CD4-positive, CD25-positive, alpha-beta regulatory T cell (primary cell): ENCODE data around the gene CD8B2. TPM values are rescaled to one million over a fixed set of nuclear protein-coding genes. Genes with fewer than 3 reads are reported as not detected.
"Not testable (repeated sequence)": the region's sequence is repeated elsewhere in the genome, so short reads cannot be mapped to it uniquely, and the experiment has no call there.

ENCODE experiments used
- ATAC-seq, 2 donors: fragments of 150-1000 bp; cut with Tn5 transposase; one replicate each; pipeline ENCODE4 v1.10.0; 2021; ENCODE audit warnings: low read depth in 2 of 2, moderate number of reproducible peaks in 2 of 2, moderate library complexity in 1 of 2
- DNase-seq, 3 donors: peaks; one replicate each; pipeline versions ENCODE4 v3.0.0 to v3.0.0-alpha.2; 2012 to 2022; ENCODE audit warnings: mixed read lengths in 1 of 3
- H3K27ac ChIP-seq: one replicate; pipeline ENCODE4 v1.7.0; 2013; ENCODE audit warnings: mild to moderate bottlenecking, low read length; ENCODE audit not compliant: insufficient read depth, poor library complexity, severe bottlenecking
- H3K27me3 ChIP-seq: one replicate; pipeline ENCODE4 v1.7.0; 2013; ENCODE audit warnings: low read length; ENCODE audit not compliant: control insufficient read depth, insufficient read depth
- H3K36me3 ChIP-seq: one replicate; pipeline ENCODE4 v1.7.0; 2013; ENCODE audit warnings: mild to moderate bottlenecking, low read length, moderate library complexity; ENCODE audit not compliant: control insufficient read depth, insufficient read depth
- H3K4me1 ChIP-seq: 2 replicates; pipeline ENCODE4 v1.7.0; 2013; ENCODE audit warnings: mild to moderate bottlenecking, low read length; ENCODE audit not compliant: insufficient read depth, control insufficient read depth, poor library complexity, severe bottlenecking
- H3K4me3 ChIP-seq: one replicate; pipeline ENCODE4 v1.7.0; 2013; ENCODE audit warnings: low read depth, mild to moderate bottlenecking, low read length, moderate library complexity
- H3K9me3 ChIP-seq, 2 experiments: 1 replicate in 1 of 2; 2 replicates in 1 of 2; pipeline ENCODE4 v1.7.0; 2013; ENCODE audit warnings: low read length in 2 of 2, mild to moderate bottlenecking in 1 of 2, moderate library complexity in 1 of 2; ENCODE audit not compliant: control insufficient read depth in 2 of 2
- H3K27ac Mint-ChIP-seq, 3 donors: one replicate each; pipeline ENCODE4 v1.8.0; 2020 to 2022; ENCODE audit warnings: mild to moderate bottlenecking in 3 of 3, mixed read lengths in 3 of 3, moderate library complexity in 2 of 3
- H3K27me3 Mint-ChIP-seq: one replicate; pipeline ENCODE4 v1.8.0; 2022; ENCODE audit warnings: mild to moderate bottlenecking, mixed read lengths
- H3K36me3 Mint-ChIP-seq: one replicate; pipeline ENCODE4 v1.8.0; 2020; ENCODE audit warnings: mixed read lengths
- H3K4me1 Mint-ChIP-seq, 4 donors: one replicate each; pipeline ENCODE4 v1.8.0; 2020 to 2022; ENCODE audit warnings: mixed read lengths in 4 of 4, mild to moderate bottlenecking in 1 of 4
- H3K4me3 Mint-ChIP-seq, 4 donors: one replicate each; pipeline ENCODE4 v1.8.0; 2020 to 2022; ENCODE audit warnings: mild to moderate bottlenecking in 4 of 4, mixed read lengths in 4 of 4, moderate library complexity in 3 of 4
- H3K9me3 Mint-ChIP-seq, 7 donors: one replicate each; pipeline ENCODE4 v1.8.0; 2020 to 2022; ENCODE audit warnings: mixed read lengths in 7 of 7, mild to moderate bottlenecking in 3 of 7, moderate library complexity in 2 of 7
- polyA plus RNA-seq, 4 donors: library from polyadenylated mRNA; unstranded; fragments of 300-500 nt; fragmentation: Illumina TruSeq; gene quantifications; one replicate each; pipeline ENCODE4 v1.2.3, GENCODE V29; 2021
- total RNA-seq: library from RNA; stranded (reverse); gene quantifications from one replicate; pipeline ENCODE4 v1.2.3, GENCODE V29; 2022

Gene CD8B2
- total and polyA plus RNA-seq, 5 donors from 2014 or later = 0.06 to 0.19 (median 0.13) TPM; not detected in 2

DNA sequence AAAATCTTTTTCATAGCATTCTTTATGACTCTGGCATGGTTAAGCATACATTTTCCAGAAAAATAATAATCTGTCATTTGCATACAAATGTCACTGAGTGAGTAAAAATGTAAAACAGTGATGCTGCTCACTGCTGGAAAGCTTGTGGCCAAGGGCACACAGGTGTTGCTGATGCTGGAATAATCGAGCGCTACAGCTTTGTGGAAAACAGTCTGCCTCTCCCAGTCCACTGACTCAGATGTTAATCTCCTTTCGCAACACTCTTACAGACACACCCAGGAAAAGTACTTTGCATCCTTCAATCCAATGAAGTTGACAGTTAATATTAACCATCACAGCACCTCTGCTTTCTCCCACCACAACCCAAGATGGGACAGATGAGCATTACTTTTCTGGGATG lies 27.7 kb downstream of the CD8B2 start:
- H3K27ac ChIP-seq, H3K9me3 ChIP-seq, H3K4me3 Mint-ChIP-seq, H3K27me3 Mint-ChIP-seq, H3K27ac Mint-ChIP-seq, H3K4me3 ChIP-seq, H3K36me3 ChIP-seq, H3K9me3 Mint-ChIP-seq, ATAC-seq, H3K4me1 ChIP-seq, DNase-seq, H3K36me3 Mint-ChIP-seq, H3K27me3 ChIP-seq: not testable (repeated sequence)
- H3K4me1 Mint-ChIP-seq = peaks cover 0 to 11% (median 0%) of the 10 kb centered on the region in 4 donors

DNA sequence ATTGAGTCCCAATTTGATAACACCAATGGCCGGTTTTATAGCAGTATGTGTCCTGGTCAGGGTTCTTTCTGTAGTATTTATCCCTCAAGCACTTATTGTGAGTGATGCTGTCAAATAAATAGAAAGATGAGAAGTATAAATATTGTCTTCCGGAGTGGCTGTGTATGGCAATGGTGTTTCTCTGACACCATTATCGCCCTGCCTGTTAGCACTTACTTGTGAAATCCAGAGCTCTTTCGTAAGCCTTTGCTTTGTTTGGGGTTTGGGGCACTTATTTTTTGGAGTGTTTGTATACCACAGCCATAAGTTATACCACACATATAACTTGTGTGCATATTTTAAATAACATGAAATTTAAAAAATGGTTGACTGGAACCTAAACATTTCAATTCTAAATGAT lies 29.3 kb downstream of the CD8B2 start:
- no peaks in the 10 kb centered on the region for H3K36me3 ChIP-seq
- no peak for DNase-seq

GRCh38 chr2:106516864-106517263 lies 29.7 kb downstream of the CD8B2 start:
- peaks cover 0 to 8% (median 0%) of the 10 kb centered on the region in 4 donors for H3K4me1 Mint-ChIP-seq

More for the DNA sequence above, 29.3 kb downstream of the CD8B2 start:
- H3K4me3 Mint-ChIP-seq = no peak overlapping the region
- peaks cover 0 to 6% (median 0%) of the 10 kb centered on the region in 7 donors for H3K9me3 Mint-ChIP-seq
- Histone ChIP-seq H3K4me1 (no peaks in the 10 kb centered on the region), H3K27me3 (no peaks in the 10 kb centered on the region), H3K27ac (no peak overlapping the region), H3K4me3 (no peak overlapping the region), H3K9me3 (no peaks in the 10 kb centered on the region)
- no peaks in the 10 kb centered on the region for H3K36me3 Mint-ChIP-seq
- no peak for ATAC-seq
- H3K27ac Mint-ChIP-seq = no peak overlapping the region
- no peaks in the 10 kb centered on the region for H3K27me3 Mint-ChIP-seq
- H3K4me1 Mint-ChIP-seq = peaks cover 0 to 11% (median 0%) of the 10 kb centered on the region in 4 donors

DNA sequence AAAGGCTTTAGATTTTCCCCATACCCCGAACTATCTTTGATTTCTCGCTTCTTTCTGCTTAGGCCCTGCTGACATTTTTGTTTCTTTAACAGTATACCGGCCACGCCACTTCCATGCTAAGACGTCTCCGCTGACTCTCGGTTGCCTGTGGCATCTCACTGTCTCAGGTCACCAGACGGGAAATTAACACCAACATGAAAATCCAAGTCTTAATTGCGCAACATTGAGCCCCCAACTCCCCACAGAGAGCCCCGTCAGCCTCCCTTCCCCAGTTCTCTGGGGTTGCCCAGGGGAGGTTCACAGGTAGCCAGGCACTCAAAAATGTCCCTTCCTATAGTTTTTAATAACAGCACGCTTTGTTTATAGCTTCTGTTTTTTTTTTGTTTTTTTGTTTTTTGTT lies 30.2 kb downstream of the CD8B2 start:
- DNase-seq (no peak), ATAC-seq (no peak)
- Histone ChIP-seq H3K4me3 (no peak overlapping the region), H3K27ac (no peak overlapping the region), H3K9me3 (no peaks in the 10 kb centered on the region), H3K27me3 (no peaks in the 10 kb centered on the region), H3K36me3 (no peaks in the 10 kb centered on the region), H3K4me1 (no peaks in the 10 kb centered on the region)
- H3K36me3 Mint-ChIP-seq = no peaks in the 10 kb centered on the region
- H3K4me1 Mint-ChIP-seq = peaks cover 0 to 4% (median 0%) of the 10 kb centered on the region in 4 donors
- H3K27ac Mint-ChIP-seq = no peak overlapping the region
- peaks cover 0 to 6% (median 0%) of the 10 kb centered on the region in 7 donors for H3K9me3 Mint-ChIP-seq
- H3K27me3 Mint-ChIP-seq = no peaks in the 10 kb centered on the region
- no peak overlapping the region for H3K4me3 Mint-ChIP-seq

More at GRCh38 chr2:106516864-106517263, 29.7 kb downstream of the CD8B2 start:
- H3K27ac Mint-ChIP-seq = no peak overlapping the region
- Histone ChIP-seq H3K4me3 (no peak overlapping the region), H3K36me3 (no peaks in the 10 kb centered on the region), H3K9me3 (no peaks in the 10 kb centered on the region), H3K4me1 (no peaks in the 10 kb centered on the region), H3K27me3 (no peaks in the 10 kb centered on the region), H3K27ac (no peak overlapping the region)
- ATAC-seq (no peak), DNase-seq (no peak)
- H3K4me3 Mint-ChIP-seq = no peak overlapping the region
- H3K36me3 Mint-ChIP-seq = no peaks in the 10 kb centered on the region
- H3K27me3 Mint-ChIP-seq = no peaks in the 10 kb centered on the region
- peaks cover 0 to 6% (median 0%) of the 10 kb centered on the region in 7 donors for H3K9me3 Mint-ChIP-seq

DNA sequence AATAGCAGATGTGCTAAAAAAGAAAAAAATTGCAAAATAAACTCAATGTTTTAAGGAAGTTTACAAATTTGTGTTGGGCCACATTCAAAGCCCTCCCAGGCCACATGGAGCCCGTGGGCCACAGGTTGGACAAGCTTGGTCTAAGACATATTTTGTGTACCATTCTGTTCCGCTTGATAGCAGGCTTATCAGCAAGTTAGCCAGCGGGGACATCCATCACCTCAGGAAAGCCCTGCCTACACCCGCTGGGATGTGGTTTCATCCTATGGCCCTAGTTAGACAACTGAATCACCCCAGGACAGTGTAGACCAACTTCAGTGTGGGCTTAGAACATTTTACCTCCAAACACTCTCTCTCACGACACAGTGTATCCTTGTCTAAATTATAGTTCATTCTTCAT lies 32.6 kb downstream of the CD8B2 start:
- H3K27ac ChIP-seq = no peak overlapping the region
- H3K36me3 Mint-ChIP-seq = no peaks in the 10 kb centered on the region
- no peak overlapping the region for H3K4me3 Mint-ChIP-seq
- no peak overlapping the region for H3K27ac Mint-ChIP-seq
- no peak overlapping the region for H3K4me3 ChIP-seq
- no peaks in the 10 kb centered on the region for H3K36me3 ChIP-seq
- H3K9me3 Mint-ChIP-seq = peaks cover 0 to 14% (median 6%) of the 10 kb centered on the region in 7 donors
- no peaks in the 10 kb centered on the region for H3K27me3 ChIP-seq
- DNase-seq (no peak), ATAC-seq (no peak)
- no peaks in the 10 kb centered on the region for H3K27me3 Mint-ChIP-seq
- peaks cover 5 to 8% of the 10 kb centered on the region in 2 experiments for H3K9me3 ChIP-seq
- no peaks in the 10 kb centered on the region for H3K4me1 ChIP-seq
- no peaks in the 10 kb centered on the region for H3K4me1 Mint-ChIP-seq

GRCh38 chr2:106521016-106521415 lies 33.9 kb downstream of the CD8B2 start:
- no peaks in the 10 kb centered on the region for H3K36me3 ChIP-seq
- H3K27ac ChIP-seq = no peak overlapping the region
- H3K4me3 ChIP-seq = no peak overlapping the region
- no peaks in the 10 kb centered on the region for H3K4me1 ChIP-seq
- H3K27me3 Mint-ChIP-seq = no peaks in the 10 kb centered on the region
- no peak for ATAC-seq
- no peaks in the 10 kb centered on the region for H3K36me3 Mint-ChIP-seq
- peaks cover 0 to 17% (median 6%) of the 10 kb centered on the region in 7 donors for H3K9me3 Mint-ChIP-seq
- peaks cover 5 to 8% of the 10 kb centered on the region in 2 experiments for H3K9me3 ChIP-seq
- H3K27me3 ChIP-seq = no peaks in the 10 kb centered on the region
- H3K4me1 Mint-ChIP-seq = no peaks in the 10 kb centered on the region
- no peak overlapping the region for H3K4me3 Mint-ChIP-seq
- H3K27ac Mint-ChIP-seq = no peak overlapping the region
- no peak for DNase-seq

DNA sequence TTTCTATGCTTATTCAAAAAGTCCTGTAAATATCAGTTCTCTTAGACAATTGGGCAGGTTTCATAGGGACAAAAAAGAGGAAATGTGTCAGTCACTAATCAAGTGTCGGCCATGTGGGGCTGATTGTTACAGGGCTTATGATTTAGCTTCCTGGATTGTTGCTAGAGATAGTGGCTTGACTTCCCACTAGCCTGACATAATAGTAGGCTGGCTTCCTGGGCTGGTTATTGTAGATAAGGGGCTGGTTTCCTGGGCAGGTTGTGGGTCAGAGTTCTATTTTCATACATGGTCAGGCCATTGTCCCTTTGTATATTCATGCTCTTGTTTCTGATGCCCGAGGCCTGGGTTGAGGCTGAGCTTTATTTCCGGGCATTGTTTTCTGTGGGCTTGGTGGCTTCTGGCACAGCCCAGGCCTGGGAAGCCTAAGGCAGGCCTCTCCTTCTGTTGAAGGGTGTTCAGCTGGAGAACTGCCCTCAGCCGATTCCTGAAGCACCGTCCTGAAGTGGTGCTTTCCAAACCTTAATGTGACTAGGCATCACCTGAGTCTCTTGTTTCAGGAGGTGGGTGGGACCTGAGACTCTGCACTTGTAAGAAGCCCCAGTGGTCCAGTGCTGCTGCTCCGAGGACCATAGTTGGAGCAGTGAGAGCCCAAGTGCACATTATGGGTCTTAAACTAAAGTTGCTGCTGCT lies 37.0 kb downstream of the CD8B2 start:
- H3K4me1 Mint-ChIP-seq = no peaks in the 10 kb centered on the region
- H3K27ac Mint-ChIP-seq = no peak overlapping the region

DNA sequence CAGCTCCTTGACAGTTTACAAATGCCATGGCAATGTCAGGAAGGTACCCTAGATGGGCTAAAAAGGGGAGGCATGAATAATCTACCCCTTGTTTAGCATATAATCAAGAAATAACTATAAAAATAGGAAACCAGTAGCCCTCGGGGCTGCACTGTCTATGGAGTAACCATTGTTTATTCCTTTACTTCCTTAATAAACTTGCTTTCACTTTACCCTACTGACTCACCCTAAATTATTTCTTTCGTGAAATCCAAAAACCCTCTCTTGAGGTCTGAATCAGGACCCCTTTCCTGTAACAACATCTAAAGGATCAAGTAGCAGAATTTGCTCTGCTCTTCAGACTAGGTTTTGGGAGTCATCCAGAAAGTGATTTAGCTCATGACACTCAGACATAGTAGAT lies 43.7 kb downstream of the CD8B2 start:
- Mint-ChIP-seq H3K27ac (no peak overlapping the region), H3K4me1 (no peaks in the 10 kb centered on the region), H3K36me3 (no peaks in the 10 kb centered on the region), H3K27me3 (peaks cover 16% of the 10 kb centered on the region), H3K4me3 (no peak overlapping the region), H3K9me3 (peaks cover 0 to 5% (median 0%) of the 10 kb centered on the region in 7 donors)
- Histone ChIP-seq H3K27ac (no peak overlapping the region), H3K4me3 (no peak overlapping the region), H3K4me1 (no peaks in the 10 kb centered on the region), H3K36me3 (no peaks in the 10 kb centered on the region), H3K27me3 (peaks cover 2% of the 10 kb centered on the region), H3K9me3 (no peaks in the 10 kb centered on the region)
- ATAC-seq = no peak
- no peak for DNase-seq

More for the DNA sequence above, 37.0 kb downstream of the CD8B2 start:
- no peak overlapping the region for H3K4me3 ChIP-seq
- no peaks in the 10 kb centered on the region for H3K4me1 ChIP-seq
- no peak overlapping the region for H3K27ac ChIP-seq
- peaks cover 5 to 8% of the 10 kb centered on the region in 2 experiments for H3K9me3 ChIP-seq
- peaks cover 0 to 17% (median 8%) of the 10 kb centered on the region in 7 donors for H3K9me3 Mint-ChIP-seq
- DNase-seq (no peak), ATAC-seq (no peak)
- H3K36me3 Mint-ChIP-seq = no peaks in the 10 kb centered on the region
- peaks cover 11% of the 10 kb centered on the region for H3K27me3 Mint-ChIP-seq
- peaks cover 2% of the 10 kb centered on the region for H3K27me3 ChIP-seq
- no peaks in the 10 kb centered on the region for H3K36me3 ChIP-seq
- no peak overlapping the region for H3K4me3 Mint-ChIP-seq
